Neural progenitor cell (in vitro differentiated cells): ENCODE results near the gene ALPL. TPM values are rescaled to one million over a fixed set of nuclear protein-coding genes. Genes with fewer than 3 reads are reported as not detected.

ENCODE experiments used
- DNase-seq: peaks from one replicate; pipeline ENCODE4 v3.0.0-alpha.2; 2016; ENCODE audit warnings: low spot score
- H2AFZ ChIP-seq: fragments of 200-600 bp; sonication (generic); replicated peaks from 2 replicates; pipeline ENCODE4 v1.6.1; 2016; ENCODE audit warnings: antibody characterized with exemption
- H3F3A ChIP-seq: fragments of 200-600 bp; sonication (generic); 2 replicates; pipeline ENCODE4 v1.6.1; 2016; ENCODE audit warnings: antibody characterized with exemption, low read depth
- H3K27ac ChIP-seq: fragments of 200-600 bp; sonication (generic); 2 replicates; pipeline ENCODE4 v1.5.1; 2016; ENCODE audit warnings: mild to moderate bottlenecking
- H3K27me3 ChIP-seq: fragments of 200-600 bp; sonication (generic); 2 replicates; pipeline ENCODE4 v1.6.1; 2016; ENCODE audit warnings: mild to moderate bottlenecking, moderate library complexity
- H3K36me3 ChIP-seq: fragments of 200-600 bp; sonication (generic); 2 replicates; pipeline ENCODE4 v1.5.1; 2016
- H3K4me1 ChIP-seq: fragments of 200-600 bp; sonication (generic); 2 replicates; pipeline ENCODE4 v1.6.1; 2016; ENCODE audit warnings: mixed run types
- H3K4me2 ChIP-seq: fragments of 200-600 bp; sonication (generic); 2 replicates; pipeline ENCODE4 v1.6.1; 2016
- H3K4me3 ChIP-seq: fragments of 200-600 bp; sonication (generic); 2 replicates; pipeline ENCODE4 v1.5.1; 2016
- H3K79me2 ChIP-seq: fragments of 200-600 bp; sonication (generic); 2 replicates; pipeline ENCODE4 v1.6.1; 2016; ENCODE audit warnings: low read depth
- H3K9ac ChIP-seq: fragments of 200-600 bp; sonication (generic); 2 replicates; pipeline ENCODE4 v1.6.1; 2016
- H3K9me3 ChIP-seq: fragments of 200-600 bp; sonication (generic); 2 replicates; pipeline ENCODE4 v1.5.1; 2016; ENCODE audit warnings: low read depth
- H4K20me1 ChIP-seq: fragments of 200-600 bp; sonication (generic); 2 replicates; pipeline ENCODE4 v1.6.1; 2016; ENCODE audit warnings: low read depth
- H3K27ac Mint-ChIP-seq: 3 replicates; pipeline ENCODE4 v1.8.0; 2021; ENCODE audit warnings: mixed read lengths
- H3K27me3 Mint-ChIP-seq: 2 replicates; pipeline ENCODE4 v1.8.0; 2022; ENCODE audit warnings: low read depth, mild to moderate bottlenecking, inconsistent platforms, moderate library complexity, mixed read lengths; ENCODE audit not compliant: insufficient read depth
- H3K36me3 Mint-ChIP-seq: 3 replicates; pipeline ENCODE4 v1.8.0; 2021; ENCODE audit warnings: mixed read lengths
- H3K4me1 Mint-ChIP-seq: 3 replicates; pipeline ENCODE4 v1.8.0; 2021; ENCODE audit warnings: mixed read lengths
- H3K4me3 Mint-ChIP-seq: 3 replicates; pipeline ENCODE4 v1.8.0; 2021; ENCODE audit warnings: mild to moderate bottlenecking, moderate library complexity, mixed read lengths
- H3K9me3 Mint-ChIP-seq: 3 replicates; pipeline ENCODE4 v1.8.0; 2020; ENCODE audit warnings: mixed read lengths
- CTCF ChIP-seq: fragments of 200-600 bp; sonication (generic); IDR thresholded peaks from 2 replicates; pipeline ENCODE4 v1.5.1; 2017; ENCODE audit warnings: antibody characterized with exemption, mild to moderate bottlenecking
- EZH2 ChIP-seq: fragments of 200-600 bp; sonication (generic); IDR thresholded peaks from 2 replicates; pipeline ENCODE4 v1.6.1; 2017; ENCODE audit warnings: antibody characterized with exemption, mild to moderate bottlenecking, moderate library complexity
- EZH2phosphoT487 ChIP-seq: fragments of 200-600 bp; sonication (generic); IDR thresholded peaks from 2 replicates; pipeline ENCODE4 v1.6.1; 2017; ENCODE audit warnings: antibody characterized with exemption
- total RNA-seq: library from RNA; depleted of rRNA; stranded (reverse); fragments of >200 nt; gene quantifications from 2 replicates; pipeline ENCODE4 v1.2.3, GENCODE V29; 2015; ENCODE audit warnings: low replicate concordance

ALPL gene
- total RNA-seq, 1 donor from 2014 or later = 51.3 TPM

GRCh38 chr1:21570885-21571284 is 61.7 kb downstream of the ALPL start:
- Mint-ChIP-seq H3K27ac (no peak overlapping the region), H3K27me3 (peaks cover 6% of the 10 kb centered on the region), H3K4me3 (no peak overlapping the region), H3K9me3 (no peaks in the 10 kb centered on the region), H3K36me3 (no peaks in the 10 kb centered on the region), H3K4me1 (peaks cover 41% of the 10 kb centered on the region)
- Histone ChIP-seq H2AFZ (no peak overlapping the region), H3K27me3 (no peaks in the 10 kb centered on the region), H3K4me2 (no peak overlapping the region), H3F3A (peaks cover 28% of the 10 kb centered on the region), H3K27ac (no peak overlapping the region), H3K36me3 (no peaks in the 10 kb centered on the region), H3K4me3 (no peak overlapping the region), H3K9me3 (no peaks in the 10 kb centered on the region), H4K20me1 (no peaks in the 10 kb centered on the region), H3K9ac (no peak overlapping the region), H3K79me2 (no peaks in the 10 kb centered on the region), H3K4me1 (peaks cover 13% of the 10 kb centered on the region)
- TF ChIP-seq EZH2 (no peak), CTCF (no peak), EZH2phosphoT487 (no peak)
- DNase-seq = no peak

- H3K4me1 Mint-ChIP-seq = peaks cover 36% of the 10 kb centered on the region
- no peaks in the 10 kb centered on the region for H4K20me1 ChIP-seq
- no peaks in the 10 kb centered on the region for H3K79me2 ChIP-seq
- no peak overlapping the region for H3K4me3 ChIP-seq
- H3F3A ChIP-seq = peaks cover 28% of the 10 kb centered on the region
- H3K9ac ChIP-seq = no peak overlapping the region
- TF ChIP-seq EZH2phosphoT487 (no peak), EZH2 (no peak), CTCF (no peak)
- H3K4me2 ChIP-seq = no peak overlapping the region
- no peak overlapping the region for H3K27ac ChIP-seq
- no peaks in the 10 kb centered on the region for H3K36me3 Mint-ChIP-seq
- peaks cover 5% of the 10 kb centered on the region for H3K27me3 Mint-ChIP-seq
- no peak for DNase-seq
- H3K9me3 ChIP-seq = no peaks in the 10 kb centered on the region
- H3K4me3 Mint-ChIP-seq = no peak overlapping the region
- no peaks in the 10 kb centered on the region for H3K27me3 ChIP-seq
- no peaks in the 10 kb centered on the region for H3K36me3 ChIP-seq
- H3K4me1 ChIP-seq = peaks cover 13% of the 10 kb centered on the region
- no peak overlapping the region for H3K27ac Mint-ChIP-seq
- no peaks in the 10 kb centered on the region for H3K9me3 Mint-ChIP-seq
- H2AFZ ChIP-seq = no peak overlapping the region
Measured at GRCh38 chr1:21572221-21572620, 63.0 kb downstream of the ALPL start.

GRCh38 chr1:21572735-21573277 is 63.6 kb downstream of the ALPL start:
- Histone ChIP-seq H3K79me2 (no peaks in the 10 kb centered on the region), H4K20me1 (no peaks in the 10 kb centered on the region), H3K9me3 (no peaks in the 10 kb centered on the region), H3K27ac (no peak overlapping the region), H3K4me3 (no peak overlapping the region), H3K9ac (no peak overlapping the region), H3K4me1 (peaks cover 13% of the 10 kb centered on the region), H3K27me3 (no peaks in the 10 kb centered on the region), H2AFZ (no peak overlapping the region), H3K36me3 (no peaks in the 10 kb centered on the region), H3K4me2 (no peak overlapping the region), H3F3A (peaks cover 28% of the 10 kb centered on the region)
- peaks cover 34% of the 10 kb centered on the region for H3K4me1 Mint-ChIP-seq
- peaks cover 5% of the 10 kb centered on the region for H3K27me3 Mint-ChIP-seq
- no peak overlapping the region for H3K4me3 Mint-ChIP-seq
- H3K9me3 Mint-ChIP-seq = no peaks in the 10 kb centered on the region
- H3K27ac Mint-ChIP-seq = no peak overlapping the region
- no peak for DNase-seq
- TF ChIP-seq EZH2phosphoT487 = no peak
- TF ChIP-seq EZH2 = no peak
- no peak for TF ChIP-seq CTCF
- no peaks in the 10 kb centered on the region for H3K36me3 Mint-ChIP-seq
